HUES6 (cell line): Measurements from ENCODE around the gene CELA3B.
"Not testable (repeated sequence)": the region's sequence is repeated elsewhere in the genome, so short reads cannot be mapped to it uniquely, and the experiment has no call there.

ENCODE experiments used
- H3K27ac ChIP-seq: 2 replicates; pipeline ENCODE4 v1.7.0; 2013; ENCODE audit warnings: low read depth, mild to moderate bottlenecking, low read length, inconsistent platforms
- H3K27me3 ChIP-seq: 2 replicates; pipeline ENCODE4 v1.6.1; 2013; ENCODE audit warnings: low read length; ENCODE audit not compliant: control insufficient read depth, insufficient read depth
- H3K36me3 ChIP-seq: 2 replicates; pipeline ENCODE4 v1.6.1; 2013; ENCODE audit warnings: low read length; ENCODE audit not compliant: control insufficient read depth, insufficient read depth
- H3K4me1 ChIP-seq: 2 replicates; pipeline ENCODE4 v1.6.1; 2013; ENCODE audit warnings: low read length; ENCODE audit not compliant: control insufficient read depth, insufficient read depth
- H3K4me3 ChIP-seq: 2 replicates; pipeline ENCODE4 v1.5.1; 2013; ENCODE audit warnings: low read depth, low read length
- H3K9ac ChIP-seq: one replicate; pipeline ENCODE4 v1.6.1; 2013; ENCODE audit warnings: mild to moderate bottlenecking, low read length
- H3K9me3 ChIP-seq: 2 replicates; pipeline ENCODE4 v1.6.1; 2013; ENCODE audit warnings: low read depth, low read length; ENCODE audit not compliant: control insufficient read depth, insufficient read depth

The CELA3B gene

GRCh38 chr1:21936366-21937031 lies 40.3 kb upstream of the CELA3B start:
- H3K4me3 ChIP-seq, result peak overlapping the region; percentile 70
- peaks cover 41% of the 10 kb centered on the region for H3K4me1 ChIP-seq
- H3K9me3 ChIP-seq, result no peaks in the 10 kb centered on the region
- H3K9ac ChIP-seq, result peak overlapping the region; percentile 47
- no peaks in the 10 kb centered on the region for H3K36me3 ChIP-seq
- no peaks in the 10 kb centered on the region for H3K27me3 ChIP-seq
- no peak overlapping the region for H3K27ac ChIP-seq

- Histone ChIP-seq H3K9me3 (no peaks in the 10 kb centered on the region), H3K9ac (peak within 1 kb of the TSS; percentile 70), H3K36me3 (no peaks in the 10 kb centered on the region), H3K27ac (no peak within 1 kb of the TSS), H3K4me1 (peaks cover 36% of the 10 kb centered on the region), H3K27me3 (no peaks in the 10 kb centered on the region), H3K4me3 (peak within 1 kb of the TSS; percentile 70)
Measured at GRCh38 chr1:21937034-21937371, 39.8 kb upstream of the CELA3B start, which contains the start of gene HSPG2. HSPG2 (minus strand) TSS chr1:21937310; CDS start chr1:21937217, 93 bp downstream.

DNA sequence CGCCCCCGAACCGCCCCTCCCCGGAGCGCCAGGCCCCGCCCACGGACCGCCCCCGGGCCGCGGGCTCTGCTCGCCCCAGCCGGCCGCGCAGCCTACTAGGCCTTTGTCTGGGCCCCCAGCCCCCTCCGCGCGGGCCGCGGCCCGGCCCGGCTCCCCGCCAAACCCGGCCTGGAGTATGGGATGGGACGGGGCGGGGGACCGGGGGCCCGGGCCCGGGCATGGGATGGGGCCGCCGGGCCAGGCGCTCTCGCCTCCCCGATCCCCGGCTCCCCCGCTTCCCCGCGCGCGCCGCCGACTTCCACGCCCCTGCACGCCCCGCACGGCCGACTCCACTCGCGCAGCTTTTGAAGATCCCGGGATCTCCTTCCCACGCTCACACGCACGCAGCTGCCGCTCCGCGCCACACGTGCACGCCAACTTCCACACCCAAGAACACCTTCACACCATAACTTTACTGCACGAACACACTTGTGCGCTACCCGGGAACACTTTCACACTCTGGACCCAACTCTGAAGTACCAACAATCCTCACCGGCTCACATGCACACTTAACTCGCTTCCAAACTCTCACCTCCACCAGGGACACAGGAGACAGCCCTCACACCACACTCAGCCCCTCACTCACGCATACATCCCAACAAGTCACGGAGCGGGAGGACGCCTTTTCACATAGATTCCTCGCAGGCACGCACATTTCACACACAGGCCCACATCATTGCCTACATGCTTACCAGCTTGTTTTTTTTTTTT lies 39.3 kb upstream of the CELA3B start:
- Histone ChIP-seq H3K27me3 (no peaks in the 10 kb centered on the region), H3K36me3 (no peaks in the 10 kb centered on the region), H3K9ac (peak overlapping the region; percentile 70), H3K4me1 (peaks cover 37% of the 10 kb centered on the region), H3K27ac (no peak overlapping the region), H3K4me3 (peak overlapping the region; percentile 56), H3K9me3 (no peaks in the 10 kb centered on the region)

- no peak overlapping the region for H3K27ac ChIP-seq
- H3K4me3 ChIP-seq, result no peak overlapping the region
- H3K27me3 ChIP-seq, result no peaks in the 10 kb centered on the region
- H3K4me1 ChIP-seq, result peaks cover 32% of the 10 kb centered on the region
- no peak overlapping the region for H3K9ac ChIP-seq
- H3K9me3 ChIP-seq, result no peaks in the 10 kb centered on the region
- no peaks in the 10 kb centered on the region for H3K36me3 ChIP-seq
Measured at GRCh38 chr1:21938732-21939538, 37.9 kb upstream of the CELA3B start.

DNA sequence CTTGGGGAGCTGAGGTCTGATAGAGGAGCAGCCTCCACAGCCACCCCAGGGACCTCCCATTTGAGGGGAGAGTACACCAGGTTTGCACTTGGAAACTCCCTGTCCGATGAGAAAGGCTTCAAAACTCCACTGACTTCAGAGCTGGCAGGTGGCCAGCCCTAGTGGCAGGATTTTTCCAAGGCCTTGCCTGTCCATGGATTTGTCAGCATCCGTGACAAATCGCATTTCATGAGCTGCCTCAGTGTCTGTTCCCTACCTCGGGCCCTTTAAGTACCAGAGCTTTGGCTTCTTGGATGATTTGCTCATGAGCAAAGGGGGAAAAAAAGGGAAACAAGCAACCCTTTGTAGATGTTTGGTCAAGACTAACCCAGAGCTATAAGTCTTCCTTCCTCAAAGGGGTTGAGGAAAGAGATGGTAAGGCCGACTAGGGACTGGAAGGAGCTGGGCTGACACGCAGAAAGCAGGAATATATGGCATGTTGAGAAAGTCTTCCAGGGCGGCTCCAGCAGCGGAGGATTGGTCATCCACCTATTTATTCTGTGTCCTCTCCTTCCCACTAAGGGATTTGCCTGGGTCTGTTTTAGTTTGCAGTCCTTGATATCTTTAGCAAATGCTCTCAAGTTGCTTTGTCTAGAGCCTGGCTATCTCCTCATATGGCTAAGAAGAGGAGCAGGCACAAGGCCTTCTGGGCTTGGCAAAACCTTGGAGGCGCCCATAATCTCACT lies 37.0 kb upstream of the CELA3B start:
- Histone ChIP-seq H3K27ac (no peak overlapping the region), H3K4me3 (no peak overlapping the region), H3K4me1 (peaks cover 35% of the 10 kb centered on the region), H3K36me3 (no peaks in the 10 kb centered on the region), H3K9ac (no peak overlapping the region), H3K9me3 (no peaks in the 10 kb centered on the region), H3K27me3 (no peaks in the 10 kb centered on the region)

- peaks cover 30% of the 10 kb centered on the region for H3K4me1 ChIP-seq
- H3K9ac ChIP-seq, result no peak overlapping the region
- no peak overlapping the region for H3K27ac ChIP-seq
- no peaks in the 10 kb centered on the region for H3K9me3 ChIP-seq
- H3K36me3 ChIP-seq, result no peaks in the 10 kb centered on the region
- H3K4me3 ChIP-seq, result no peak overlapping the region
- no peaks in the 10 kb centered on the region for H3K27me3 ChIP-seq
Measured at GRCh38 chr1:21940492-21940891, 36.3 kb upstream of the CELA3B start.

DNA sequence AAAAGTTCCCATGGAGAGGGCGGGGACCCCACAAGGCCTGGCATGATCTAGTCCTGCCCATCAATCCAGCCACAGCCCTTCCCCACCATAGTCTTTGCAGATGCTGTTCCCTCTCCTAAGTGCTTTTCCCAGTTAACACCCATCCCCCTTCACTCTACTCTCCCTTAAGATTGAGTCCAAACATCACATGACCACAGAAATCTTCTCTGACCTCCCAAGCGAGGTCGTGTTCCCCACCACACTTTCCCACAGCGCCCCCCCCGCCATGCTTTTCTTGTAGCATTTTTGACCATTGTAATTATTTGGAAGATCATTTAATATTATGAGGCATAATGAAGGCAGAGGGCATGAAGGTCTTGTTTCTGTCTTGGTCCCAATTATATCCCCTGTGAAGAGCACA lies 35.5 kb upstream of the CELA3B start:
- H3K36me3 ChIP-seq, result no peaks in the 10 kb centered on the region
- no peak overlapping the region for H3K27ac ChIP-seq
- peaks cover 23% of the 10 kb centered on the region for H3K4me1 ChIP-seq
- no peak overlapping the region for H3K9ac ChIP-seq
- no peaks in the 10 kb centered on the region for H3K9me3 ChIP-seq
- no peaks in the 10 kb centered on the region for H3K27me3 ChIP-seq
- no peak overlapping the region for H3K4me3 ChIP-seq

DNA sequence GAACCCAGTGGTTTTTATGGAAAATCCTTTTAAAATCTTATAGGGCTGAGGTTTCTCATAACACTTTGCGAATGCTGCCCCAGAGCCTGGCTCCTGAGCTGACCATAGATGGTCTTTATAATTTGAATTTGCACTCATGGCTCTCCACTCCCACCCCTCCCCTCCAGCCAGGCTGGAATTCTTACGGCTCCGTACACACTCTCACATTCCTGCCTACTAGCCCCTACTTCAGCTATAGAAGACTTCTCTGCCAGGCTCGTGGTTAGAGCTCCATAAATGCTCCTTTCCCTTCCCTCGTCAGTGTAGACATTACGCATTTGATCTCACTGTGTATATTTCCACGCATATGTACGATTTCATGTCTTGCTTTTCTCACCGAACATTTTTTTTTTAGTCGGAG lies 34.4 kb upstream of the CELA3B start:
- H3K4me3 ChIP-seq, result no peak overlapping the region
- H3K4me1 ChIP-seq, result peaks cover 26% of the 10 kb centered on the region
- H3K9ac ChIP-seq, result no peak overlapping the region
- no peaks in the 10 kb centered on the region for H3K27me3 ChIP-seq
- H3K36me3 ChIP-seq, result no peaks in the 10 kb centered on the region
- no peak overlapping the region for H3K27ac ChIP-seq
- H3K9me3 ChIP-seq, result no peaks in the 10 kb centered on the region

GRCh38 chr1:21942959-21943640 lies 33.7 kb upstream of the CELA3B start:
- not testable (repeated sequence) for H3K4me3 ChIP-seq, H3K9me3 ChIP-seq, H3K9ac ChIP-seq, H3K27ac ChIP-seq, H3K27me3 ChIP-seq, H3K36me3 ChIP-seq
- H3K4me1 ChIP-seq, result peaks cover 21% of the 10 kb centered on the region

DNA sequence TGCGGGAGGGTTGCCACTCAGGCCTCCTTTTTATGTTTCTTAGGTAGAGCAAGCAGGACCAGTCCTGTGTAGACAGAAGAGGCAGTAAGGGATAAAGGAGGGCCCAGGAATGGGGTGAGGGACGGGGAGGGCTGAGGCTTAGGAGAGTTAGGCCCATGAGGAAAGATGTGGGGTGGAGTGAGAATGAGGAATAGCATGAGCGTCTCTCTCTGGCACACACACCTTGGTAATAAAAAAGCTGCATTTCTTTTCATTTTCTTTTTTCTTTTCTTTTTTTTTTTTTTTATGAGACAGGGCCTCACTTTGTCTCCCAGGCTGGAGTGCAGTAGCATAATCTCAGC lies 32.1 kb upstream of the CELA3B start:
- Histone ChIP-seq H3K9me3 (no peaks in the 10 kb centered on the region), H3K36me3 (no peaks in the 10 kb centered on the region), H3K27me3 (no peaks in the 10 kb centered on the region), H3K4me1 (peaks cover 21% of the 10 kb centered on the region), H3K4me3 (no peak overlapping the region), H3K9ac (peak overlapping the region; percentile 79), H3K27ac (peak overlapping the region; percentile 69)
